SK-N-MC (cell line): Measurements from ENCODE around the gene TSHZ1.

Experiments used
- DNase-seq: peaks from one replicate; pipeline ENCODE4 v3.0.0-alpha.2; 2011; ENCODE audit warnings: low read depth, low spot score
- H3K27ac ChIP-seq: fragments of 200-600 bp; sonication (generic); 2 replicates; pipeline ENCODE4 v1.5.1; 2016; ENCODE audit warnings: mixed run types
- H3K36me3 ChIP-seq: fragments of 200-600 bp; sonication (generic); 2 replicates; pipeline ENCODE4 v1.6.1; 2017; ENCODE audit warnings: antibody characterized with exemption, low read length, mixed read lengths; ENCODE audit not compliant: insufficient read depth
- H3K4me3 ChIP-seq: fragments of 200-600 bp; sonication (generic); 2 replicates; pipeline ENCODE4 v1.5.1; 2016
- H3K9ac ChIP-seq: fragments of 200-600 bp; sonication (generic); 2 replicates; pipeline ENCODE4 v1.8.0; 2017; ENCODE audit warnings: mixed run types, mixed read lengths; ENCODE audit not compliant: insufficient read length
- H3K9me3 ChIP-seq: fragments of 200-600 bp; sonication (generic); 2 replicates; pipeline ENCODE4 v1.6.1; 2017; ENCODE audit warnings: low read depth, mild to moderate bottlenecking, antibody characterized with exemption, low read length, moderate library complexity, mixed read lengths
- EZH2 ChIP-seq: fragments of 200-600 bp; sonication (generic); IDR thresholded peaks from one replicate; pipeline ENCODE4 v1.6.1; 2017; ENCODE audit warnings: antibody characterized with exemption
- FOXP2 ChIP-seq: optimal IDR thresholded peaks from 2 replicates; pipeline ENCODE3; 2011; ENCODE audit warnings: mild to moderate bottlenecking, moderate library complexity; ENCODE audit not compliant: insufficient read depth; ENCODE audit errors: extremely low read length, control extremely low read depth
- POLR2AphosphoS5 ChIP-seq: IDR thresholded peaks from 2 replicates; pipeline ENCODE4 v1.6.1; 2012; ENCODE audit warnings: mild to moderate bottlenecking, low read depth, low read length, borderline replicate concordance

The TSHZ1 gene

GRCh38 chr18:75230163-75231052, 19.8 kb downstream of the TSHZ1 start:
- no peak overlapping the region for H3K4me3 ChIP-seq
- H3K36me3 ChIP-seq = no peaks in the 10 kb centered on the region
- DNase-seq = no peak
- TF ChIP-seq FOXP2 = no peak
- no peak for TF ChIP-seq POLR2AphosphoS5
- no peak for TF ChIP-seq EZH2
- no peak overlapping the region for H3K9ac ChIP-seq
- H3K27ac ChIP-seq = no peak overlapping the region
- H3K9me3 ChIP-seq = no peaks in the 10 kb centered on the region

GRCh38 chr18:75231053-75231406, 20.4 kb downstream of the TSHZ1 start:
- TF ChIP-seq EZH2 (no peak), FOXP2 (no peak)
- Histone ChIP-seq H3K27ac (no peak overlapping the region), H3K36me3 (no peaks in the 10 kb centered on the region), H3K9me3 (no peaks in the 10 kb centered on the region), H3K4me3 (no peak overlapping the region), H3K9ac (no peak overlapping the region)
- DNase-seq = no peak

- no peak for DNase-seq
- H3K36me3 ChIP-seq = no peaks in the 10 kb centered on the region
- no peak overlapping the region for H3K4me3 ChIP-seq
- no peak overlapping the region for H3K9ac ChIP-seq
- no peak overlapping the region for H3K27ac ChIP-seq
- no peaks in the 10 kb centered on the region for H3K9me3 ChIP-seq
- TF ChIP-seq FOXP2 (no peak), EZH2 (no peak), POLR2AphosphoS5 (no peak)
These were observed 24.3 kb downstream of the TSHZ1 start for GRCh38 chr18:75234901-75235300.

- no peak overlapping the region for H3K4me3 ChIP-seq
- DNase-seq = no peak
- H3K27ac ChIP-seq = no peak overlapping the region
- no peaks in the 10 kb centered on the region for H3K9me3 ChIP-seq
- no peak overlapping the region for H3K9ac ChIP-seq
- no peak for TF ChIP-seq POLR2AphosphoS5
- no peak for TF ChIP-seq FOXP2
- TF ChIP-seq EZH2 = no peak
- H3K36me3 ChIP-seq = no peaks in the 10 kb centered on the region
These were observed 25.3 kb downstream of the TSHZ1 start for GRCh38 chr18:75235896-75236295.

GRCh38 chr18:75238100-75238499, 27.5 kb downstream of the TSHZ1 start:
- no peak for DNase-seq
- H3K9ac ChIP-seq = no peak overlapping the region
- no peak for TF ChIP-seq POLR2AphosphoS5
- no peak for TF ChIP-seq EZH2
- TF ChIP-seq FOXP2 = no peak
- no peaks in the 10 kb centered on the region for H3K9me3 ChIP-seq
- no peak overlapping the region for H3K4me3 ChIP-seq
- H3K27ac ChIP-seq = no peak overlapping the region
- no peaks in the 10 kb centered on the region for H3K36me3 ChIP-seq

GRCh38 chr18:75238786-75239185, 28.2 kb downstream of the TSHZ1 start:
- Histone ChIP-seq H3K9ac (no peak overlapping the region), H3K36me3 (no peaks in the 10 kb centered on the region), H3K9me3 (no peaks in the 10 kb centered on the region), H3K27ac (no peak overlapping the region), H3K4me3 (no peak overlapping the region)
- TF ChIP-seq POLR2AphosphoS5 (no peak), FOXP2 (no peak), EZH2 (no peak)
- no peak for DNase-seq

- Histone ChIP-seq H3K9me3 (no peaks in the 10 kb centered on the region), H3K36me3 (no peaks in the 10 kb centered on the region), H3K4me3 (no peak overlapping the region), H3K27ac (no peak overlapping the region), H3K9ac (no peak overlapping the region)
- no peak for DNase-seq
- no peak for TF ChIP-seq POLR2AphosphoS5
- no peak for TF ChIP-seq FOXP2
- TF ChIP-seq EZH2 = no peak
These were observed 29.8 kb downstream of the TSHZ1 start for GRCh38 chr18:75240433-75240832.

GRCh38 chr18:75241705-75242104, 31.1 kb downstream of the TSHZ1 start:
- H3K27ac ChIP-seq = no peak overlapping the region
- no peaks in the 10 kb centered on the region for H3K36me3 ChIP-seq
- DNase-seq = no peak
- no peak for TF ChIP-seq EZH2
- no peak for TF ChIP-seq FOXP2
- no peak for TF ChIP-seq POLR2AphosphoS5
- H3K9me3 ChIP-seq = no peaks in the 10 kb centered on the region
- H3K9ac ChIP-seq = no peak overlapping the region
- no peak overlapping the region for H3K4me3 ChIP-seq
